ENCODE measurements around the gene SH3GL3.

Gene SH3GL3

DNA sequence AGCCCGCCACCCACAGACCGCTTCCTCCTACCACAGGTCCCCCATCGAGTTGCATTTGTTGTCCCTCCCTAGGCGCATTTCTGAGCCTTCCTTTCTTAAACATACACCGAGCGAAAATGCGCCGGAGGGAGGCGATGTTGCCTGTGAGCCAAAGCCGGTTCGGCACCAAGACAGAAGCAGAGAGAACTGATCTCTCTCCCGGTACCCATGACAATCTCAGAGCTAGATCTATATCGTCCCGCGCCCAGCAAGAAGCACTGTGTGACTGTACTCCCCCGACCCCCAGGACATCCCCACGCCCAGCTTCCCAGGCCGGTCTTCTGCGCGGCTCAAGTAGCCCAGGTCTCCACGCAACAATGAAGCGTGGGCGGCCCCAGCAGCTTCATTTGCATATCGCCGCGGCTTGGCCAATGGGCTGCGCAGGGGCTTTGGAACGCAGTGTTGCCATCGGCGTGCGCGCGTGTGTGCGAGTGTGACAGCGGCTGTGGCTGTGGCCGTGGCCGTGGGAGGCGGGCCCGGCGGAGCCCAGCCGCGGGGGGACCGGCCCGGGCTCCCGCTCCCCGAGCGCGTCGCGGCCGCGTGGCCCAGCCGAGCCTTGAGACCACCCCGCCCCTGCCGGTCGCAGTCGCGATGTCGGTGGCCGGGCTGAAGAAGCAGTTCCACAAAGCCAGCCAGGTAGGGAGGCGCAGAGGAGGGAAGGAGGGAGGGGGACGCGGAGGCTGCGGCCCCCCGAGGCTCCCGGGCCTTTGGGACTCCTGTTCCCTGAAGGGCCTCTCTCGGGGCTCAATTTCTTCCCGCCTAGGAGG is at the start of gene SH3GL3:
SH3GL3 (plus strand) TSS at position 438 of the 806 bp plus-strand sequence; CDS start at position 631, 193 bp downstream.
- H3K4me1 Mint-ChIP-seq = peaks cover 6% of the 10 kb centered on the region
- peaks cover 3% of the 10 kb centered on the region for H3K9me3 Mint-ChIP-seq
- H3K36me3 Mint-ChIP-seq = no peaks in the 10 kb centered on the region
- no peak within 1 kb of the TSS for H3K27ac Mint-ChIP-seq
- H3K4me3 Mint-ChIP-seq = peak within 1 kb of the TSS; percentile 28
- DNase-seq (ENCODE audit: low spot score in 2 of 2) = peak in 1 of 2 donors; percentile 58
- peak; percentile 71 for ATAC-seq

DNA sequence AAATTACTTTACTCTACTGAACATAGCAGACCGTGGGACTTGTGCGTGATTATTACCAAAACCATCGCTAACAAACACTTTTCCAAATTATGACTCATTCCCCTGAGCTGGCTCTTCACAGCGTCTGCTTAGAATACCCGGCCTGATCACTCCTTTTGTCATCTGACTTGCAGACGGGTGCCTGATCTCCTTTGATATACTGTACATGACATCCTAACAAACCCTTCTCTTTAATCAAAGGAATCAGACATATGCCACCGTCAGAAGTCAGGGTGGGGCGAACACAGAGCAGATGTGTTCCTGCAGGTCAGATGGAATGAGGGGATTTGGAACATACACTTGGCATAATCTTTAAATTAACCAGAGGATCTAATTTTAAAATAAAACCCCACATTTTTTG is 48.5 kb upstream of the SH3GL3 start:
- ATAC-seq (no peak), DNase-seq (ENCODE audit: low spot score in 2 of 2) (no peak)
- no peaks in the 10 kb centered on the region for H3K4me1 Mint-ChIP-seq
- H3K4me3 Mint-ChIP-seq = no peak overlapping the region
- peaks cover 3% of the 10 kb centered on the region for H3K9me3 Mint-ChIP-seq
- no peak overlapping the region for H3K27ac Mint-ChIP-seq
- H3K36me3 Mint-ChIP-seq = no peaks in the 10 kb centered on the region

GRCh38 chr15:83404121-83404520 is 43.0 kb upstream of the SH3GL3 start:
- Mint-ChIP-seq H3K27ac (no peak overlapping the region), H3K36me3 (no peaks in the 10 kb centered on the region), H3K9me3 (peaks cover 3% of the 10 kb centered on the region), H3K4me1 (no peaks in the 10 kb centered on the region), H3K4me3 (no peak overlapping the region)
- DNase-seq (ENCODE audit: low spot score in 2 of 2) (no peak), ATAC-seq (no peak)

GRCh38 chr15:83410532-83410931 is 36.6 kb upstream of the SH3GL3 start:
- H3K27ac Mint-ChIP-seq = no peak overlapping the region
- H3K4me1 Mint-ChIP-seq = no peaks in the 10 kb centered on the region
- ATAC-seq (no peak), DNase-seq (ENCODE audit: low spot score in 2 of 2) (no peak)
- no peaks in the 10 kb centered on the region for H3K36me3 Mint-ChIP-seq
- no peak overlapping the region for H3K4me3 Mint-ChIP-seq
- H3K9me3 Mint-ChIP-seq = peaks cover 7% of the 10 kb centered on the region

GRCh38 chr15:83413054-83413719 is 34.0 kb upstream of the SH3GL3 start:
- Mint-ChIP-seq H3K4me3 (no peak overlapping the region), H3K36me3 (no peaks in the 10 kb centered on the region), H3K4me1 (no peaks in the 10 kb centered on the region), H3K27ac (no peak overlapping the region), H3K9me3 (peaks cover 4% of the 10 kb centered on the region)
- no peak for DNase-seq (ENCODE audit: low spot score in 2 of 2)
- ATAC-seq = no peak

GRCh38 chr15:83422081-83422480 is 25.1 kb upstream of the SH3GL3 start:
- H3K4me1 Mint-ChIP-seq = no peaks in the 10 kb centered on the region
- DNase-seq (ENCODE audit: low spot score in 2 of 2) (no peak), ATAC-seq (no peak)
- no peak overlapping the region for H3K4me3 Mint-ChIP-seq
- peaks cover 5% of the 10 kb centered on the region for H3K9me3 Mint-ChIP-seq
- H3K27ac Mint-ChIP-seq = no peak overlapping the region
- no peaks in the 10 kb centered on the region for H3K36me3 Mint-ChIP-seq

DNA sequence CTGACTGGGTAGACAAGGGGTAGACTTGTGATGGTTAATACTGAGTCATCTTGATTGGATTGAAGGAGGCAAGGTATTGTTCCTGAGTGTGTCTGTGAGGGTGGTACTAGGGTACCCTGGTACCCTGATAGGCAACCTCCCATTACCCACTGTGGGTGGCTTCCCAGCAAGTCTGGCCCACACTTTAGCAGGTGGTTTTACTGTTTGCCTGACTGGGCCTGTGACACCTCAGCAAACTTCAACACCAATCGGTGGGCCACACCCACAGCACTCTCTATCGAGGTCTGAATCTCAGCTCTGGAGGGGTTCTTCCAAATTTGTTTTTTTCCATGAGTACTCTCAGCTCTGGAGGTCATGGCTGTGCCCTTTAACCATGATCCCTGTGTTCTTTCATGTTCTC is 24.6 kb upstream of the SH3GL3 start:
- no peaks in the 10 kb centered on the region for H3K36me3 Mint-ChIP-seq
- no peaks in the 10 kb centered on the region for H3K4me1 Mint-ChIP-seq
- DNase-seq (ENCODE audit: low spot score in 2 of 2) (no peak), ATAC-seq (no peak)
- H3K4me3 Mint-ChIP-seq = no peak overlapping the region
- peaks cover 5% of the 10 kb centered on the region for H3K9me3 Mint-ChIP-seq
- H3K27ac Mint-ChIP-seq = no peak overlapping the region

- no peak for DNase-seq (ENCODE audit: low spot score in 2 of 2)
- Mint-ChIP-seq H3K9me3 (peaks cover 5% of the 10 kb centered on the region), H3K27ac (no peak overlapping the region), H3K36me3 (no peaks in the 10 kb centered on the region), H3K4me1 (no peaks in the 10 kb centered on the region), H3K4me3 (no peak overlapping the region)
- ATAC-seq = no peak
These were observed 23.0 kb upstream of the SH3GL3 start for GRCh38 chr15:83424101-83424500.

GRCh38 chr15:83430441-83430840 is 16.7 kb upstream of the SH3GL3 start:
- H3K4me1 Mint-ChIP-seq = no peaks in the 10 kb centered on the region
- peaks cover 3% of the 10 kb centered on the region for H3K9me3 Mint-ChIP-seq
- H3K27ac Mint-ChIP-seq = no peak overlapping the region
- no peak overlapping the region for H3K4me3 Mint-ChIP-seq
- ATAC-seq = no peak
- DNase-seq (ENCODE audit: low spot score in 2 of 2) = no peak
- H3K36me3 Mint-ChIP-seq = no peaks in the 10 kb centered on the region

DNA sequence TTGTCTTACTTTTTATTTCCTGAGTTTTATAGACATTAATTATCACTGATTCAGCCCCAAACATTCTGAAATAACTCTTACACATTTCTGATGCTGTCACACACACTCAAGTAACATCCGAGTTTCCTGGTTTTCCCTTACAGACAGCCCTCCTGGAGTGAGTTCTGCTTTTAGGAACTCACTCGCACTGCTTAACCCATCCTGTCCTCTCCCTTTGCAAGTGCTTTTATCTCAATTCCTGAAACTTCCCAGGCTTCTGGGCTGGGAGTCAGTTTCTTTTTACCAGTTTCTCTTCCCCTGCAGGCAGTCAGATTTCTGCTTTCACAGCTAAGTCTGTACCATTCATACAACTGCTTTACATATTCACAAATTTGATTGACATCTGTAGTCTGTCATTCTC is 15.6 kb upstream of the SH3GL3 start:
- Mint-ChIP-seq H3K27ac (no peak overlapping the region), H3K4me3 (no peak overlapping the region), H3K9me3 (peaks cover 2% of the 10 kb centered on the region), H3K4me1 (no peaks in the 10 kb centered on the region), H3K36me3 (no peaks in the 10 kb centered on the region)
- DNase-seq (ENCODE audit: low spot score in 2 of 2) (no peak), ATAC-seq (no peak)

DNA sequence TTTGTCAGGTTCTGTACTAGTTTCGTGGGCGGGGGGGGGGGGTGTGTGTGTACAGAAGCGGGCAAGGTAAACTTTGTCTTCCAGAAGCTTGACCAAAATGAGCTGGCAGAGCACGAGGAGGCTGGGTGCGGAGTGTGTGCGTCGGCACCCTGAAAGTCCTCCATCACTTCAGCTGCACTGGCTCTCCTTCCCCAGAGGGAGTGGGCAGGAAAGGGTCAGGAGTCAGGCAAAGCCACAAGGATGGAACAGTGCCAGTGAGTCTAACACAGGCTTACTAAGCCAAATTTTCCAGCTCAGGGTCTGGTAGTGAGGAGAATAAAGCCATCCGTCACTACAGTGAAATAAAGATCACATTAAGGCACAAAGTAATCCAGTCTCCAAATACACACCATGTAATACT is 11.9 kb upstream of the SH3GL3 start:
- Mint-ChIP-seq H3K4me3 (no peak overlapping the region), H3K36me3 (no peaks in the 10 kb centered on the region), H3K4me1 (no peaks in the 10 kb centered on the region), H3K27ac (no peak overlapping the region), H3K9me3 (no peaks in the 10 kb centered on the region)
- DNase-seq (ENCODE audit: low spot score in 2 of 2) (no peak), ATAC-seq (no peak)

DNA sequence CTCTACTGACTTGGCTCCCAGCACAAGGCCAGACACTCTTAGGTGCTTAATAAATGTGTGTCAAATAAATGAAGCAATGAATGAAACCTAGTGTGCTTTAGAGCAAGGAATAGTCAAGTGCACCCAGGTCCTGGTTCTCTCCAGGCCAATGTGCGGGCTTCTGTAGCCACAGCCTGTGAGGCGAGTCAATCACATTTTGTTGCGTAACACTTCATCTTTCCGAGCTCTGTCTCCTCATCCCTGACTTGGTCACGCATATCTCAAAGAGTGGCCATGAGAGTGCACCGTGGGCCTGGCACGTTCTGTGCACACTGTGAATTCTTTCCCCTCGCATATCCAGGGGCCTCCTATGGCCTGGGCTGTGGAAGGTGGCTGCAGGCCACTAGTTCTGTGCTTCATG is 11.4 kb upstream of the SH3GL3 start:
- Mint-ChIP-seq H3K36me3 (no peaks in the 10 kb centered on the region), H3K4me3 (no peak overlapping the region), H3K9me3 (no peaks in the 10 kb centered on the region), H3K27ac (no peak overlapping the region), H3K4me1 (no peaks in the 10 kb centered on the region)
- ATAC-seq = no peak
- DNase-seq (ENCODE audit: low spot score in 2 of 2) = no peak

DNA sequence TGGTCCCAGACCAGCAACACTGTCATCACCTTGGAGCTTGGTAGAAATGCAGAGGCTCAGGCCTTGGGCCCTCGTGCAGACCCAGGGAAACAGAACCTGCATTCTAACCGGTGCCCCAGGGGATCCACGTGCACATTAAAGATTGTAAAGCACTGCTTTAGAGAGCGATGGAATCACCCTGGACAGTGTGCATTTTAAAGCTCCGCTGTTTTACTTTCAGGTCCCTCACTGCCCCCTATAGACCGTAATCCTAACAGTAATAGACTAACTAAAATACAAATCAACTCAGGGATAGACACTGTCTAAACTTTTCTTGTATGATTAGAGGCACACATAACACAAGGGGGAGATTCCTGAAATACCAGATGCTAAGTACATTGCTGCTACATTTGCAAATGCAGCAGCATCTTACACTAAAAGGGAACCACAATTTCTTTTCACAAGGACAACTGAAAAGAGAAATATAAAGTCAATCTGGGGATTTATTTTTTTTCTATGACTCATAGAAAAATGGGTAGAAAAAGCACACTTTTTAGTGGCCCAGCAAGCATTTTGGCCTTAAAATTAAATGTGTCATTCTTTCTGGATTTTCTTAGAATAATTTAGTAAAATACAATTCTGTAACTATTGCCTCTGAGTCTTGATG is 10.5 kb upstream of the SH3GL3 start:
- Mint-ChIP-seq H3K4me1 (no peaks in the 10 kb centered on the region), H3K27ac (no peak overlapping the region), H3K36me3 (no peaks in the 10 kb centered on the region), H3K4me3 (no peak overlapping the region), H3K9me3 (no peaks in the 10 kb centered on the region)
- DNase-seq (ENCODE audit: low spot score in 2 of 2) = no peak
- peak; percentile 34 for ATAC-seq

DNA sequence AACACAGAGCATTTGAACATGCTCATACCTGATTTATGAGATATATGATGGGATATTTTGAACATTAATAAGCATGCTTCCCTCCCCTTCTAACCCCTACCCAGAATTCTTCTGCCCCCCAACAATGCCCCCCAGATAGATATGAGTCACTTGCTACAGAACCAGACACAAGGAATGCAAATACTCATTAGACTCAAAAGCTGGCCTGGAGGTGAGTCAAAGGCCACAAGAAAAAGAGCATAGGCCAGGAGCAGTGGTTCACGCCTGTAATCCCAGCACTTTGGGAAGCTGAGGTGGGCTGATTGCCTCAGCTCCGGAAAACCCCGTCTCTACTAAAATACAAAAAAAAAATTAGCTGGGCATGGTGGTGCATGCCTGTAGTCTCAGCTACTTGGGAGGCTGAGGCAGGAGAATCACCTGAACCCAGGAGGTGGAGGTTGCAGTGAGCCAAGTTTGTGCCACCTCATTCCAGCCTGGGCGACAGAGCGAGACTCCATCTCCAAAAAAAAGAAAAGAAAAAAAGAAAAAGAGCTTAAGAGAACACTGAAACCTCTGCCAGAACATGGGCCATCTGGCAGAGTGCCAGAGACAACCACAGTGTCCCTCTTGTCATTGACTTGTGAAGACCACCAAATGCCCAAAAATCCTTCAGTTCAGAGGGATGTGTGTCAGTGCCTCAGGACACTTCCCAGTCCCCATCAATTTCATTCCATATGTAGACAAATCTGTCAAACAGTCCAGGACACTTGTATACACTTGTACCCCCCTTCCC is 3.9 kb upstream of the SH3GL3 start:
- Mint-ChIP-seq H3K4me1 (peaks cover 6% of the 10 kb centered on the region), H3K4me3 (no peak overlapping the region), H3K27ac (no peak overlapping the region), H3K36me3 (no peaks in the 10 kb centered on the region), H3K9me3 (no peaks in the 10 kb centered on the region)
- DNase-seq (ENCODE audit: low spot score in 2 of 2) (no peak), ATAC-seq (no peak)

DNA sequence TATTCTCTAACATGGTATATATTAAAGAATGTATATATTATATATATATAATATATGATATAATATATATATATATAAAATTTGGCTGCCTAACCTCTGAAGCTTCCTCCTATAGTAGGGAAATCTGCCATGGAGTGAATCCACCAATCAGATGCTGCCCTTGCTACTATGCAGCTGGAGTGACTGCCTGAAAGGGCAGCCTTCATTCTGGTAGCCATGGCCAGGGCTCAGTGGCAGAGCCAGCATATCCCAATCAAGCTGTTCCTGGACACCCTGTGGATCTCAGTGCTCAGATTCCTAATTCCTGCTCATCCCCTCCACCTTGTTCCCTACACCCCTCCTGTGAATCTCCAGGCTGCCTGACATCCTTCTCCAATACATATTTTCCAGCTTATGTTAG is 2.2 kb upstream of the SH3GL3 start:
- ATAC-seq = no peak
- H3K27ac Mint-ChIP-seq = no peak overlapping the region

More for the DNA sequence above, 2.2 kb upstream of the SH3GL3 start:
- Mint-ChIP-seq H3K9me3 (peaks cover 3% of the 10 kb centered on the region), H3K4me1 (peaks cover 6% of the 10 kb centered on the region), H3K4me3 (no peak overlapping the region), H3K36me3 (no peaks in the 10 kb centered on the region)
- DNase-seq (ENCODE audit: low spot score in 2 of 2) = no peak

All from stimulated activated effector memory CD8-positive, alpha-beta T cell treated with anti-CD3 and anti-CD28 coated beads, Interleukin-12 subunit alpha, Interleukin-12 subunit beta, amount 100 ng/mL, for 72 hours (primary cell).